NK-92 (cell line): ENCODE results near the gene PRR23A.
"Not testable (repeated sequence)": the region's sequence is repeated elsewhere in the genome, so short reads cannot be mapped to it uniquely, and the experiment has no call there.

Experiments used
- DNase-seq: peaks from one replicate; lab custom pipeline; 2025; ENCODE audit not compliant: unreplicated experiment; lab: John Stamatoyannopoulos, UW

The PRR23A gene

GRCh38 chr3:139006051-139006716, at the start of gene PRR23A:
TSS of gene PRR23A (minus strand) at chr3:139006268. CDS start at chr3:139006268, 0 bp downstream.
- no peak for DNase-seq

GRCh38 chr3:139052802-139053600, 46.9 kb upstream of the PRR23A start:
- DNase-seq, result no peak

- no peak for DNase-seq
Measured at GRCh38 chr3:139044366-139045210, 38.5 kb upstream of the PRR23A start, which contains the start of gene PRR23C. TSS of gene PRR23C (minus strand) at chr3:139044892. CDS start at chr3:139044620, 272 bp downstream.

- DNase-seq, result no peak
Measured at GRCh38 chr3:139043554-139044365, 37.7 kb upstream of the PRR23A start.

- no peak for DNase-seq
Measured at GRCh38 chr3:139037478-139037877, 31.4 kb upstream of the PRR23A start.

- no peak for DNase-seq
Measured at GRCh38 chr3:139032326-139033002, 26.4 kb upstream of the PRR23A start.

GRCh38 chr3:139030576-139030975, 24.5 kb upstream of the PRR23A start:
- not testable (repeated sequence) for DNase-seq

- DNase-seq, result no peak
Measured at GRCh38 chr3:139024968-139025367, 18.9 kb upstream of the PRR23A start.

GRCh38 chr3:139020868-139021234, 14.8 kb upstream of the PRR23A start, which contains the start of gene PRR23B:
TSS of gene PRR23B (minus strand) at chr3:139020926. CDS start at chr3:139020661, 265 bp downstream.
- no peak for DNase-seq

- no peak for DNase-seq
Measured at GRCh38 chr3:139020036-139020867, 14.2 kb upstream of the PRR23A start.

- no peak for DNase-seq
Measured at GRCh38 chr3:139016430-139017048, 10.5 kb upstream of the PRR23A start.

GRCh38 chr3:139005356-139005993, 593 bp downstream of the PRR23A start:
- DNase-seq, result no peak

- no peak for DNase-seq
Measured at GRCh38 chr3:138995706-138996105, 10.4 kb downstream of the PRR23A start.

GRCh38 chr3:138987181-138987580, 18.9 kb downstream of the PRR23A start:
- no peak for DNase-seq

GRCh38 chr3:138985932-138986331, 20.1 kb downstream of the PRR23A start:
- no peak for DNase-seq

GRCh38 chr3:138984816-138985215, 21.3 kb downstream of the PRR23A start:
- DNase-seq, result no peak

GRCh38 chr3:138976047-138976446, 30.0 kb downstream of the PRR23A start:
- DNase-seq, result no peak

- no peak for DNase-seq
Measured at GRCh38 chr3:138975351-138975750, 30.7 kb downstream of the PRR23A start.
